ENCODE measurements around the gene ITGB5.

- no peak for TF ChIP-seq POLR2A (IDR thresholded peaks at IDR 0.05; ENCODE audit: low read depth, low read length)
- no peak for TF ChIP-seq POLR2AphosphoS5 (IDR thresholded peaks at IDR 0.05; ENCODE audit: low read depth, low read length)
- TF ChIP-seq TAF1 (IDR thresholded peaks at IDR 0.05; ENCODE audit: low read depth, low read length) = no peak
- no peak for TF ChIP-seq SPI1 (IDR thresholded peaks at IDR 0.05; ENCODE audit: low read depth, low read length)
Measured at GRCh38 chr3:124809039-124809438, 78.1 kb downstream of the ITGB5 start.
